WTC11 (cell line): ENCODE measurements around the gene SMYD4. TPM values are rescaled to one million over a fixed set of nuclear protein-coding genes. Genes with fewer than 3 reads are reported as not detected.

Source experiments
- ATAC-seq: fragments of 200-7000 bp; cut with Tn5 transposase; 2 replicates; pipeline ENCODE4 v1.10.0; 2021; ENCODE audit warnings: mild to moderate bottlenecking, moderate library complexity
- CTCF ChIA-PET: fragments of 300-600 bp; sonication (Branson Sonifier 250); formaldehyde crosslinking; loops from one replicate; lab custom pipeline; 2021; ENCODE audit warnings: antibody characterized with exemption; lab: Charles Lee
- POLR2A ChIA-PET: fragments of 350-600 bp; sonication (Branson Sonifier 250); formaldehyde crosslinking; loops from one replicate; lab custom pipeline; 2021; ENCODE audit warnings: antibody characterized with exemption; lab: Charles Lee
- DNase-seq: peaks from one replicate; pipeline ENCODE4 v3.0.0; 2021; ENCODE audit warnings: low spot score
- H3K27ac Mint-ChIP-seq: 2 replicates; pipeline ENCODE4 v1.8.0; 2021; ENCODE audit warnings: mixed read lengths
- H3K27me3 Mint-ChIP-seq: 2 replicates; pipeline ENCODE4 v1.8.0; 2021; ENCODE audit warnings: low read depth, mild to moderate bottlenecking, moderate library complexity, mixed read lengths
- H3K36me3 Mint-ChIP-seq: 2 replicates; pipeline ENCODE4 v1.8.0; 2021; ENCODE audit warnings: mixed read lengths
- H3K4me1 Mint-ChIP-seq: 2 replicates; pipeline ENCODE4 v1.8.0; 2022; ENCODE audit warnings: mixed read lengths
- H3K4me3 Mint-ChIP-seq: 2 replicates; pipeline ENCODE4 v1.8.0; 2021; ENCODE audit warnings: mild to moderate bottlenecking, moderate library complexity, mixed read lengths
- H3K9me3 Mint-ChIP-seq: 2 replicates; pipeline ENCODE4 v1.8.0; 2021; ENCODE audit warnings: mixed read lengths
- AR ChIP-seq: fragments of 250-450 bp; sonication (Bioruptor Pico); IDR thresholded peaks from 2 replicates; pipeline ENCODE4 v1.9.0; 2021; ENCODE audit warnings: mild to moderate bottlenecking
- ATF2 ChIP-seq: sonication (generic); formaldehyde crosslinking; IDR thresholded peaks from 2 replicates; pipeline ENCODE4 v1.8.1; 2022; ENCODE audit warnings: low read depth, missing genetic modification reagents, borderline replicate concordance
- CTCF ChIP-seq: fragments of 200-600 bp; IDR thresholded peaks from 2 replicates; pipeline ENCODE4 v1.8.0; 2022; ENCODE audit warnings: antibody characterized with exemption
- E2F1 ChIP-seq: sonication (generic); formaldehyde crosslinking; IDR thresholded peaks from 2 replicates; pipeline ENCODE4 v1.8.0; 2022; ENCODE audit warnings: mild to moderate bottlenecking, missing genetic modification reagents
- E2F5 ChIP-seq: sonication (generic); formaldehyde crosslinking; IDR thresholded peaks from 2 replicates; pipeline ENCODE4 v1.8.1; 2022; ENCODE audit warnings: mild to moderate bottlenecking, moderate library complexity, missing genetic modification reagents
- EMX1 ChIP-seq: fragments of 250-450 bp; sonication (Bioruptor Pico); IDR thresholded peaks from 2 replicates; pipeline ENCODE4 v1.8.0; 2021; ENCODE audit warnings: mild to moderate bottlenecking
- ESRRA ChIP-seq: sonication (generic); formaldehyde crosslinking; IDR thresholded peaks from 2 replicates; pipeline ENCODE4 v1.8.1; 2022; ENCODE audit warnings: mild to moderate bottlenecking, missing genetic modification reagents, borderline replicate concordance
- FOXP4 ChIP-seq: sonication (generic); formaldehyde crosslinking; IDR thresholded peaks from 2 replicates; pipeline ENCODE4 v1.8.0; 2022; ENCODE audit warnings: mild to moderate bottlenecking, missing genetic modification reagents
- GRHL2 ChIP-seq: fragments of 250-450 bp; sonication (Bioruptor Pico); IDR thresholded peaks from 2 replicates; pipeline ENCODE4 v1.8.0; 2022; ENCODE audit warnings: mild to moderate bottlenecking, moderate library complexity; ENCODE audit not compliant: insufficient replicate concordance, severe bottlenecking
- NR2C2 ChIP-seq: sonication (generic); formaldehyde crosslinking; IDR thresholded peaks from 2 replicates; pipeline ENCODE4 v1.8.0; 2022; ENCODE audit warnings: mild to moderate bottlenecking, missing genetic modification reagents
- OVOL2 ChIP-seq: fragments of 250-450 bp; sonication (Bioruptor Pico); IDR thresholded peaks from 2 replicates; pipeline ENCODE4 v1.9.0; 2021; ENCODE audit warnings: mild to moderate bottlenecking, borderline replicate concordance
- RELA ChIP-seq: sonication (generic); formaldehyde crosslinking; IDR thresholded peaks from 2 replicates; pipeline ENCODE4 v1.8.1; 2022; ENCODE audit warnings: missing genetic modification reagents, mild to moderate bottlenecking, borderline replicate concordance
- SMAD4 ChIP-seq: sonication (generic); formaldehyde crosslinking; IDR thresholded peaks from 2 replicates; pipeline ENCODE4 v1.8.0; 2022; ENCODE audit warnings: mild to moderate bottlenecking, missing genetic modification reagents
- SP1 ChIP-seq: sonication (generic); formaldehyde crosslinking; conservative IDR thresholded peaks from 2 replicates; pipeline ENCODE4 v1.8.1; 2022; ENCODE audit warnings: missing genetic modification reagents
- TEAD1 ChIP-seq: sonication (generic); formaldehyde crosslinking; IDR thresholded peaks from 2 replicates; pipeline ENCODE4 v1.8.0; 2022; ENCODE audit warnings: mild to moderate bottlenecking, missing genetic modification reagents
- ZNF138 ChIP-seq: sonication (generic); formaldehyde crosslinking; conservative IDR thresholded peaks from 2 replicates; pipeline ENCODE4 v1.8.1; 2022; ENCODE audit warnings: mild to moderate bottlenecking, moderate library complexity, missing genetic modification reagents
- ZNF281 ChIP-seq: sonication (generic); formaldehyde crosslinking; IDR thresholded peaks from 2 replicates; pipeline ENCODE4 v1.8.0; 2023; ENCODE audit warnings: mild to moderate bottlenecking, missing genetic modification reagents
- ZNF416 ChIP-seq: fragments of 250-450 bp; sonication (Bioruptor Pico); IDR thresholded peaks from 2 replicates; pipeline ENCODE4 v1.9.0; 2021; ENCODE audit warnings: mild to moderate bottlenecking, inconsistent platforms
- ZNF425 ChIP-seq: fragments of 250-450 bp; sonication (Bioruptor Pico); conservative IDR thresholded peaks from 2 replicates; pipeline ENCODE4 v1.9.0; 2021; ENCODE audit warnings: mild to moderate bottlenecking
- total RNA-seq: library from RNA; stranded (reverse); gene quantifications from 3 replicates; pipeline ENCODE4 v1.2.3, GENCODE V29; 2021

SMYD4 gene
- total RNA-seq, 1 experiment from 2014 or later = 24.1 TPM

- CTCF ChIA-PET = interaction anchor here (1.0 to 2.3 kb wide), 7 partner anchors 10 to 192 kb away, joined by 3 to 11 read pairs (median 5); no protein-coding TSS in a partner anchor
- no peaks in the 10 kb centered on the region for H3K27me3 Mint-ChIP-seq
- no peak overlapping the region for H3K4me3 Mint-ChIP-seq
- peaks cover 36% of the 10 kb centered on the region for H3K4me1 Mint-ChIP-seq
- no peak overlapping the region for H3K27ac Mint-ChIP-seq
- POLR2A ChIA-PET = interaction anchor here (0.6 to 1.0 kb wide), 3 partner anchors 14 to 49 kb away, joined by 4 to 7 read pairs (median 5); no protein-coding TSS in a partner anchor
- ATAC-seq = no peak
- no peaks in the 10 kb centered on the region; the same call in 1 of the 2 replicates for H3K36me3 Mint-ChIP-seq
- no peak for TF ChIP-seq NR2C2 (CRISPR knock-in tag)
- no peak for TF ChIP-seq ZNF416 (CRISPR knock-in tag)
- TF ChIP-seq E2F1 = no peak
- no peak for TF ChIP-seq SP1 (CRISPR knock-in tag)
- no peak for TF ChIP-seq ZNF281
- TF ChIP-seq OVOL2 (CRISPR knock-in tag) = no peak
- TF ChIP-seq AR (CRISPR knock-in tag) = no peak
- no peak for TF ChIP-seq SMAD4 (CRISPR knock-in tag)
- no peak for TF ChIP-seq E2F5
- no peak for TF ChIP-seq ZNF138 (CRISPR knock-in tag)
- TF ChIP-seq RELA (CRISPR knock-in tag) = no peak
- TF ChIP-seq ESRRA (CRISPR knock-in tag) = no peak
- no peak for TF ChIP-seq GRHL2 (CRISPR knock-in tag)
- no peak for TF ChIP-seq ATF2
- TF ChIP-seq TEAD1 (CRISPR knock-in tag) = no peak
- TF ChIP-seq CTCF = no peak
- TF ChIP-seq EMX1 (CRISPR knock-in tag) = no peak
- no peak for TF ChIP-seq FOXP4 (CRISPR knock-in tag)
- no peak for TF ChIP-seq ZNF425
- H3K9me3 Mint-ChIP-seq = no peaks in the 10 kb centered on the region
- DNase-seq = no peak
Observed at GRCh38 chr17:1766382-1767135, 63.1 kb downstream of the SMYD4 start.
